GM12878 (cell line): ENCODE results near the gene ZNF583. TPM values are rescaled to one million over a fixed set of nuclear protein-coding genes. Genes with fewer than 3 reads are reported as not detected.

Source experiments
- BCL3 ChIP-seq: IDR thresholded peaks from 2 replicates; pipeline ENCODE4 v1.6.1; 2011; ENCODE audit warnings: borderline replicate concordance, low read depth, mild to moderate bottlenecking, moderate library complexity, low read length; ENCODE audit not compliant: insufficient read depth, poor library complexity, severe bottlenecking
- CHD1 ChIP-seq: IDR thresholded peaks from 2 replicates; pipeline ENCODE4 v1.6.1; 2012; ENCODE audit warnings: low read depth, low read length, improper control_type of control experiment
- CHD4 ChIP-seq: fragments of 200-600 bp; sonication (generic); IDR thresholded peaks from 2 replicates; pipeline ENCODE4 v1.6.1; 2016; ENCODE audit warnings: mild to moderate bottlenecking
- E2F8 ChIP-seq: fragments of 450-650 bp; IDR thresholded peaks from 2 replicates; pipeline ENCODE4 v1.6.1; 2018; ENCODE audit warnings: mild to moderate bottlenecking, low read depth, moderate library complexity; ENCODE audit not compliant: partially characterized antibody
- ESRRA ChIP-seq: IDR thresholded peaks from 2 replicates; pipeline ENCODE4 v1.6.1; 2012; ENCODE audit warnings: mild to moderate bottlenecking, low read length, improper control_type of control experiment
- ETV6 ChIP-seq, 2 experiments: fragments of 450-650 bp in 1 of 2; IDR thresholded peaks in 1 of 2; conservative IDR thresholded peaks in 1 of 2; 2 replicates each; pipeline ENCODE4 v1.6.1; 2014; ENCODE audit warnings: antibody characterized with exemption in 1 of 2, borderline replicate concordance in 1 of 2, low read depth in 1 of 2, mild to moderate bottlenecking in 1 of 2, moderate library complexity in 1 of 2
- FOXK2 ChIP-seq: fragments of 450-650 bp; IDR thresholded peaks from 2 replicates; pipeline ENCODE4 v1.6.1; 2017; ENCODE audit warnings: mild to moderate bottlenecking, moderate library complexity
- HDGF ChIP-seq: fragments of 450-650 bp; IDR thresholded peaks from 2 replicates; pipeline ENCODE4 v1.6.1; 2016; ENCODE audit warnings: antibody characterized with exemption
- LARP7 ChIP-seq: fragments of 450-650 bp; IDR thresholded peaks from 2 replicates; pipeline ENCODE4 v1.6.1; 2017; ENCODE audit warnings: mild to moderate bottlenecking
- MYC ChIP-seq: IDR thresholded peaks from 2 replicates; pipeline ENCODE4 v1.6.1; 2011; ENCODE audit warnings: mild to moderate bottlenecking, low read length, moderate library complexity, inconsistent platforms; ENCODE audit not compliant: insufficient read depth, insufficient replicate concordance, insufficient read length, severe bottlenecking
- NR2C1 ChIP-seq: fragments of 450-650 bp; IDR thresholded peaks from 2 replicates; pipeline ENCODE4 v1.6.1; 2017; ENCODE audit warnings: antibody characterized with exemption, mild to moderate bottlenecking, moderate library complexity
- NR2F1 ChIP-seq: fragments of 450-650 bp; conservative IDR thresholded peaks from 2 replicates; pipeline ENCODE4 v1.6.1; 2017; ENCODE audit warnings: mild to moderate bottlenecking
- SIX5 ChIP-seq: IDR thresholded peaks from 2 replicates; pipeline ENCODE4 v1.6.1; 2011; ENCODE audit warnings: mild to moderate bottlenecking, low read depth, low read length, moderate library complexity; ENCODE audit not compliant: severe bottlenecking
- SP1 ChIP-seq: IDR thresholded peaks from one replicate; pipeline ENCODE4 v1.6.1; 2011; ENCODE audit warnings: low read depth, low read length
- SREBF1 ChIP-seq: IDR thresholded peaks from 2 replicates; pipeline ENCODE4 v1.6.1; 2012; ENCODE audit warnings: mild to moderate bottlenecking, low read length
- ZBED1 ChIP-seq: IDR thresholded peaks from 2 replicates; pipeline ENCODE4 v1.6.1; 2016; ENCODE audit warnings: borderline replicate concordance
- polyA plus RNA-seq, 11 experiments: library from polyadenylated mRNA; depleted of rRNA in 4 of 11; unstranded in 6 of 11; stranded (reverse) in 5 of 11; fragments of >200 nt; fragmentation: Nextera tagmentation in 4 of 11; fragmentation: Illumina TruSeq in 1 of 11; extraction: Ambion mirVana in 4 of 11; extraction: Trizol in 1 of 11; gene quantifications; 1 replicate in 1 of 11; 2 replicates in 10 of 11; pipeline versions ENCODE4 v1.2.1 to v1.2.3, GENCODE V29; 2011 to 2016; ENCODE audit warnings: inconsistent platforms in 2 of 11, missing spikeins in 2 of 11, low read depth in 1 of 11
- total RNA-seq, 4 experiments: library from RNA; depleted of rRNA in 3 of 4; stranded (reverse); fragments of >200 nt in 3 of 4; fragmentation: Illumina TruSeq in 1 of 4; extraction: Trizol in 1 of 4; gene quantifications; 2 replicates each; pipeline versions ENCODE4 v1.2.1 to v1.2.3, GENCODE V29; 2013 to 2021
- TF ChIP-seq, protein P1 (sequence below): fragments of 450-650 bp; IDR thresholded peaks from 2 replicates; pipeline ENCODE4 v1.6.1; 2017; ENCODE audit warnings: mild to moderate bottlenecking, moderate library complexity
- TF ChIP-seq, protein P2 (sequence below): fragments of 450-650 bp; IDR thresholded peaks from 2 replicates; pipeline ENCODE4 v1.6.1; 2016; ENCODE audit warnings: mild to moderate bottlenecking

Gene ZNF583
- total and polyA plus RNA-seq, 10 of the 15 experiments (the other 5 are each of a cell fraction or from before 2014, with no cell fraction given): 0.40 to 3.1 (median 1.4) TPM

GRCh38 chr19:56393119-56394012, 10.8 kb upstream of the ZNF583 start, which contains the start of gene ZNF582 (continued):
- TF ChIP-seq E2F8 (no peak), ETV6 (conservative IDR thresholded peaks at IDR 0.05 in 1 of 2, IDR thresholded peaks at IDR 0.05 in 1 of 2; ENCODE audit: borderline replicate concordance in 1 of 2, low read depth in 1 of 2) (no peak), BCL3 (no peak), ESRRA (0 out of 2 replicates have a peak, but pooled peaks have one; percentile 36), LARP7 (no peak), ZBED1 (no peak), SREBF1 (no peak; the same call in 1 of the 2 replicates), MYC (no peak), HDGF (no peak), FOXK2 (no peak), CHD1 (no peak), NR2C1 (0 out of 2 replicates have a peak, but pooled peaks have one; percentile 1), NR2F1 (no peak), CHD4 (no peak), SIX5 (peak; percentile 75), SP1 (no peak)
- TF ChIP-seq, protein P1, sequence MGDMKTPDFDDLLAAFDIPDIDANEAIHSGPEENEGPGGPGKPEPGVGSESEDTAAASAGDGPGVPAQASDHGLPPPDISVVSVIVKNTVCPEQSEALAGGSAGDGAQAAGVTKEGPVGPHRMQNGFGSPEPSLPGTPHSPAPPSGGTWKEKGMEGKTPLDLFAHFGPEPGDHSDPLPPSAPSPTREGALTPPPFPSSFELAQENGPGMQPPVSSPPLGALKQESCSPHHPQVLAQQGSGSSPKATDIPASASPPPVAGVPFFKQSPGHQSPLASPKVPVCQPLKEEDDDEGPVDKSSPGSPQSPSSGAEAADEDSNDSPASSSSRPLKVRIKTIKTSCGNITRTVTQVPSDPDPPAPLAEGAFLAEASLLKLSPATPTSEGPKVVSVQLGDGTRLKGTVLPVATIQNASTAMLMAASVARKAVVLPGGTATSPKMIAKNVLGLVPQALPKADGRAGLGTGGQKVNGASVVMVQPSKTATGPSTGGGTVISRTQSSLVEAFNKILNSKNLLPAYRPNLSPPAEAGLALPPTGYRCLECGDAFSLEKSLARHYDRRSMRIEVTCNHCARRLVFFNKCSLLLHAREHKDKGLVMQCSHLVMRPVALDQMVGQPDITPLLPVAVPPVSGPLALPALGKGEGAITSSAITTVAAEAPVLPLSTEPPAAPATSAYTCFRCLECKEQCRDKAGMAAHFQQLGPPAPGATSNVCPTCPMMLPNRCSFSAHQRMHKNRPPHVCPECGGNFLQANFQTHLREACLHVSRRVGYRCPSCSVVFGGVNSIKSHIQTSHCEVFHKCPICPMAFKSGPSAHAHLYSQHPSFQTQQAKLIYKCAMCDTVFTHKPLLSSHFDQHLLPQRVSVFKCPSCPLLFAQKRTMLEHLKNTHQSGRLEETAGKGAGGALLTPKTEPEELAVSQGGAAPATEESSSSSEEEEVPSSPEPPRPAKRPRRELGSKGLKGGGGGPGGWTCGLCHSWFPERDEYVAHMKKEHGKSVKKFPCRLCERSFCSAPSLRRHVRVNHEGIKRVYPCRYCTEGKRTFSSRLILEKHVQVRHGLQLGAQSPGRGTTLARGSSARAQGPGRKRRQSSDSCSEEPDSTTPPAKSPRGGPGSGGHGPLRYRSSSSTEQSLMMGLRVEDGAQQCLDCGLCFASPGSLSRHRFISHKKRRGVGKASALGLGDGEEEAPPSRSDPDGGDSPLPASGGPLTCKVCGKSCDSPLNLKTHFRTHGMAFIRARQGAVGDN: 0 out of 2 replicates have a peak, but pooled peaks have one; percentile 37
- TF ChIP-seq, protein P2, sequence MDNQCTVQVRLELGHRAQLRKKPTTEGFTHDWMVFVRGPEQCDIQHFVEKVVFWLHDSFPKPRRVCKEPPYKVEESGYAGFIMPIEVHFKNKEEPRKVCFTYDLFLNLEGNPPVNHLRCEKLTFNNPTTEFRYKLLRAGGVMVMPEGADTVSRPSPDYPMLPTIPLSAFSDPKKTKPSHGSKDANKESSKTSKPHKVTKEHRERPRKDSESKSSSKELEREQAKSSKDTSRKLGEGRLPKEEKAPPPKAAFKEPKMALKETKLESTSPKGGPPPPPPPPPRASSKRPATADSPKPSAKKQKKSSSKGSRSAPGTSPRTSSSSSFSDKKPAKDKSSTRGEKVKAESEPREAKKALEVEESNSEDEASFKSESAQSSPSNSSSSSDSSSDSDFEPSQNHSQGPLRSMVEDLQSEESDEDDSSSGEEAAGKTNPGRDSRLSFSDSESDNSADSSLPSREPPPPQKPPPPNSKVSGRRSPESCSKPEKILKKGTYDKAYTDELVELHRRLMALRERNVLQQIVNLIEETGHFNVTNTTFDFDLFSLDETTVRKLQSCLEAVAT: peak; percentile 30; the same call in 1 of the 2 replicates
